Choroid plexus epithelial cell (primary cell): ENCODE measurements around the gene CABP7.
A peak's percentile ranks its signal among the peaks of the same experiment; 100 is the strongest.

ENCODE experiments used
- DNase-seq: peaks from one replicate; pipeline ENCODE4 v3.0.0-alpha.2; 2010; ENCODE audit warnings: low read depth
- H3K4me3 ChIP-seq: 2 replicates; pipeline ENCODE4 v1.5.1; 2011; ENCODE audit warnings: low read depth, mild to moderate bottlenecking, control low read depth, low read length, moderate library complexity
- TF ChIP-seq, protein P1 (sequence below): conservative IDR thresholded peaks from 2 replicates; pipeline ENCODE4 v1.5.1; 2011; ENCODE audit warnings: low read depth, mild to moderate bottlenecking, control low read depth, inconsistent platforms, low read length, moderate library complexity

The CABP7 gene

DNA sequence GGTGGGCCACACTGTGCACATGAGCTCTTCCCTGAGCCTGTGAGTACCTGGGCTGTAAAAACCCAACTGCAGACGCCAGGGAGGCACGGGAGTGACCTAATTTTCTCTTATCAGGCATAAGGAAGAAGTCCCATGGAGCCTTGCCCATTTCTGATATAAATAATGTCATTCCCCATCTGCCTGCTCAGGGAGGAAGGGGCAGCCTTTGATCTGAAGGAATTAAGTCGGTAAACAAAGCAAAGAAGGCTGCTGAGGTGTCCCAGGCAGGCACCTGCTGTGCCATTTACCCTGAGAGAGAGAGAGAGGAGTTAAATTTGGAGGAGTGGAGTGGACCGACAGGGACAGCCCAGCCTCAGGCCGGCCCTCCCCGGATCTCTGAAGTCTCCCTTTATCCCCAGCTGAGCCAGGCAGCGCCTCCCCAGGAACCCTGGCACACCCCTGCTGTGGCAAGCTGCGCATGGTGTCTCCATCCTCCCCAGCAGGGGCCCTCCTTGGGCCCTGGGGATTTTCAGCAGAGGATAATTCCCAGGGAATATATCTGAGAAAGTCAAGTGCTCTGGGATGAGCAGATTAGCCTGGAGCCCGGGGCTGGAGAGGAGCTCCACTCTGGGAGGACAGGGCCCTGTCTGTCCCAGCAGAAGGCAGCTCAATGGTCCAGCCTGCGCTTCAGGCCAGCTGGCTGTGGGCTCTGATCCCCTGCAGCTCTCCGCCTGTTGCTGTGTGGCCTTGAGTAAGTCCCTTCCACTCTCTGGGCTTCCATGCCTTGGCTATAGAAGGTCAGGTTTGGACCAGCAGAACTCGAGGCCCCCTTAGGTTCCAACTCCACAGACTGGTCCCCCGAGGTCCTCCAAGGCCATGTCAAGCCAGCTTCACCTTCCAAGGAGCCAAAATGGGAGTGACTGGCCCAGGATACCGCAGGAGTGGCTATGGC is 17.5 kb upstream of the CABP7 start:
- TF ChIP-seq, protein P1, sequence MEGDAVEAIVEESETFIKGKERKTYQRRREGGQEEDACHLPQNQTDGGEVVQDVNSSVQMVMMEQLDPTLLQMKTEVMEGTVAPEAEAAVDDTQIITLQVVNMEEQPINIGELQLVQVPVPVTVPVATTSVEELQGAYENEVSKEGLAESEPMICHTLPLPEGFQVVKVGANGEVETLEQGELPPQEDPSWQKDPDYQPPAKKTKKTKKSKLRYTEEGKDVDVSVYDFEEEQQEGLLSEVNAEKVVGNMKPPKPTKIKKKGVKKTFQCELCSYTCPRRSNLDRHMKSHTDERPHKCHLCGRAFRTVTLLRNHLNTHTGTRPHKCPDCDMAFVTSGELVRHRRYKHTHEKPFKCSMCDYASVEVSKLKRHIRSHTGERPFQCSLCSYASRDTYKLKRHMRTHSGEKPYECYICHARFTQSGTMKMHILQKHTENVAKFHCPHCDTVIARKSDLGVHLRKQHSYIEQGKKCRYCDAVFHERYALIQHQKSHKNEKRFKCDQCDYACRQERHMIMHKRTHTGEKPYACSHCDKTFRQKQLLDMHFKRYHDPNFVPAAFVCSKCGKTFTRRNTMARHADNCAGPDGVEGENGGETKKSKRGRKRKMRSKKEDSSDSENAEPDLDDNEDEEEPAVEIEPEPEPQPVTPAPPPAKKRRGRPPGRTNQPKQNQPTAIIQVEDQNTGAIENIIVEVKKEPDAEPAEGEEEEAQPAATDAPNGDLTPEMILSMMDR: no peak
- no peak overlapping the region for H3K4me3 ChIP-seq
- no peak for DNase-seq

DNA sequence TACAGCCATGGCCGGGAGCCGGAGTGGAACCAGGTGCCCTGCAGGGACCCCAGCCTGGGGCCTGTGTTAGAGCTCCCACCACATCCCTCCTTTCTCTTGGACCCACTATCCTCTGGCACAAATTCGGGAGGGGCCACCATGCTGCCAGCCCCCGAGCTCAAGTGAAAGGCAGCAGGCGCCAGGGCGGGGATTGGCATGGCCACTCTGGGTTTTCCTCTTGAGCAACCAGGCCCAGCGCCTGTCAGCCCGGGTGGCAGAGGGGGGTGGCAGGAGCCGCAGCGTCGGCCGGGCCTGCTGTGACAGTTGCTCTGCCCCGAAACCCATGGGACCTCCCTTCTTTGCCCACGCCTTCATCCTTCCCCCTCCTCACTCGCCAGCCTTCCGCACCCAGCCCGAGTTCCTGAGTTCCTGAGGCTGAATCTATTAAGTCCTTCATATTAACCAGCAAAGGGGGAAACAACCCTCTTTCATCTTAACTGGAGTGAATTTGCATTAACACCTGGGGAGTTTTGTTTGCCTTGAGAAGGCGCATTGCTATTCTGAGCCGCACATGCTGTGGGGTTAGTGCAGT is 16.8 kb upstream of the CABP7 start:
- H3K4me3 ChIP-seq: no peak overlapping the region
- no peak for DNase-seq
- TF ChIP-seq, protein P1: no peak

DNA sequence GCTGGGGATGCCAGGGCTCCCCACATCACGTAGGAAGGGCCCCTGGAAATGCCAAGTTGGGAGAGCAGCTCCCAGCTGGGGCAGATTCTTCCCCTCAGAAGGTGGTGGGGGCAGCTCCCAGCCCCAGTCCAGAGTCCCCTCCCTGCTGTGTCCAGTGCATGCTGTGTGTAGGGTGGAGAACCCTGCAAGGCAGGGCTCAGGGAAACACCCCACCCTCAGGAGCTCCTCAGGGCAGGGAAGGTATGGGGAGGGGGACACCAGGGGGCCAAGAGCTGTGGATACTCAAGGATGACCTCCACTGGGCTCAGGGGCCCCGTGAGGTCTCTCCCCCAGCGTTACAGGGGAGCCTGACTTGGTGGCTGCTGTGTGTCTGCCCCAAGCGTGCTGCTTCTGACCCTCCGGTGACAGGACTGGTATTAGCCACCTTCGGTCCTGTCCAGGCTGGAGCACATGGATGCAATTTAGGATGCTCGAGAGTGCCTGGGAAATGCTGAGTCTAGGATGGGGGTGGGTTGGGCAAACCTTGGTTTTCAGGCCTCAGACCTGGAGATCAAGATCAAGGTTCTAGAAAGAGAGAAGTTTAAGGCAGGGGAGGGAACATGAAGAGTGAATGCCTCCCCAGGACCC is 16.1 kb upstream of the CABP7 start:
- no peak overlapping the region for H3K4me3 ChIP-seq
- DNase-seq: no peak
- TF ChIP-seq, protein P1: no peak

DNA sequence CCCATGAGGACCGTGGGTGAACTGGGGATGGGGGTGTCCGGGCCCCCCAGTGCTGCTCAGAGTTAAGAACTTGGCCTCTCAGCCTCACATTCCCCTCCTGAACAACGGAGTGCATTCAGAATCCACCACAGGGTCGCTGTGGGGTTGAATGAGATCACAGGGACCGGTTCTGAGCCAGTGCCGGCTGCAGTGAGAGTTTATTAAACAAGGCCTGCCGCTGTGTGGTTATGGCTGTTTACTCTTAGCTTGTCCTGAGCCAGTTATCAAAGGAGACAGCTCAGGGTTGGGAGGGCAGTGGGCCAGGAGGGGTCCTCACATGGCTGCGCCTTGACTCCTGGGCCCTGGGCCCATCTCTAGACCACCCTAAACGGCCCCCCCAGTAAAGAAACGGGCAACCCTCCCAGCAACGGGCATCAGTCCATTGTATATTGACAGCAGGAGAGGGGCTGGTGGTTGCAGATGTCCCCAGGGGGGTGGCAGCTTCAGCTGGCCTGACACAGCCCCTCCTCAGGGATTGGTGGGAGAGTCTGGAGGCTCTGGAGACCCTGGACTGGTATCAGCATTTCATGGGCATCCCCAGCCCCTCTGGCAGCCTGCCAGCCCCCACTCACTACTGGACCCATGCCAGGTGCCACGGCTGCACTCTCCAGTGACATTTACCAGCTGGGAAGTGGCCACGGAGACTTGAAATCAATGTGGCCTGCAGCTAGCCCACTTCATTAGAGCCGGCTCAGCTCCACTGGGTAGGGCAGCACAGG is 15.1 kb upstream of the CABP7 start:
- TF ChIP-seq, protein P1: no peak
- peak; percentile 69 for DNase-seq
- H3K4me3 ChIP-seq: no peak overlapping the region

DNA sequence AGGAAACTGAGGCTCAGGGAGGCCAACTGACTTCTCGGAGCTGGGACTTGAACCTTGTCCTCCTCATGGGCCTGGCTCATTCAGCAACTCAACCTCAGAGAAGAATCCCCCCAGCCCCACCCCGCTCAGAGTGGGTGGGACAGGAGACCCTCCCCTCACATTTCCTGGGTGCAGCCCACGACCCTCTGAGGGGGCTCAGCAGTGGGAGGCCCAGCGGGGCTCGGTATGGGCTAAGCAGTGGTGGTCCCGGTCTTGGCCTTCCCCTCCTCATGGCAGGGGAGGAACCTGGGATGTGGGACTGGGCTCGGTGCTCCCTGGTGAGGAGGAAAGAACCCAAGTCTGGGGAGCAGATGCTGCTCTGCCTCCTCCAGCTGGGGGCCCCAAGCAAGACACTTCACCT is 14.2 kb upstream of the CABP7 start:
- TF ChIP-seq, protein P1: no peak
- DNase-seq: no peak
- no peak overlapping the region for H3K4me3 ChIP-seq

DNA sequence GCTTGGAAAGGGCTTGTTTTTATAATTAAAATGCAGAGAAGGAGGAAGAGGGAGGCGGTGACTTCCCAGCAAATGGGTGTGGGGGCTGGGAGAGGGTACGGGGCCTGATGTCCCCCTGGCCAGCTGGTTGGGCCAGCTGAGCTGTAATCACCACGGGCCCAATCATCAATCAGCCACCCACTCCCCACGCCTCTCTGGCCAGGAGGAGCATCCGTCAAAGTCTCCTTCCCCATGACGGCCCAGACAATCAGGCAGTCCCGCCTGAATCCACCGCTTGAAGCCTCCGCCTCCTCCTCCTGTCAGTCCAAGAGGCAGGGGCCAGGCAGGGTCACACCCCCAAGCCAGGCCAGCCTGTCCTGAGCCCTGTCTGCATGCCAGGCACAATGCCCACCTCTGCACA is 13.3 kb upstream of the CABP7 start:
- TF ChIP-seq, protein P1: no peak
- H3K4me3 ChIP-seq: no peak overlapping the region
- DNase-seq: no peak
